NB4 (cell line): ENCODE data around the gene ADK.

Experiments
- MYC ChIP-seq: IDR thresholded peaks from 2 replicates; pipeline ENCODE4 v1.6.1; 2011; ENCODE audit warnings: low read depth, low read length
- POLR2A ChIP-seq: IDR thresholded peaks from 2 replicates; pipeline ENCODE4 v1.6.1; 2011; ENCODE audit warnings: mild to moderate bottlenecking; ENCODE audit not compliant: insufficient read length; ENCODE audit errors: extremely low read depth
- TF ChIP-seq, protein P1 (sequence below): IDR thresholded peaks from one replicate; pipeline ENCODE4 v1.5.1; 2012; ENCODE audit warnings: low read depth, low read length
- TF ChIP-seq, protein P2 (sequence below): IDR thresholded peaks from 2 replicates; pipeline ENCODE4 v1.6.1; 2011; ENCODE audit warnings: low read depth, low read length

DNA sequence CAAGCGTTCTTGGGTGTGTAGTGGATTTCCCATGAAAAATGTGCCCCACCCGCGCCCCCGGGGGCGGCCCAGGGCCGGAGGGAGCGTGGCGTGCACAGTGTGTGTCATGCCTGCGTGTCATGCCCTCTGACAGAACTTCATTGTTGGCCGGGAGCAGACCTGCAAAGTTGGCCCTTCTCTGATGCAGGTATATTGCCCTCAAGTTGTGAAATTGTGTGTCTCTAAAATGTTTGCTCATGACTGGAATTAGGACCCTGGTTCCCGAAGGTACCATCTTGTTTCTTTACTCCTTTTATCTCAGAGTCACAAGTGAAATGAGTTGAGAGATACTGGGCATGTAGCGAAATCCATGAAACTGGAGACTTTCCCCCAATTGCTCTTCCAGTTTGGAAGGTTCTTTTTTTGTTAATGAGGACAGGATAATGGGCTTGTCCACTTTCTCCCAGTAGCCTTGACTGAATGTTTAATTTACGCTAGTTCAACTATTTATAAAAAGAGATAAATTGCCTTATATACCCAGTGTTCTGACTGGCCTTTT, 26.2 kb downstream of the ADK start:
- TF ChIP-seq POLR2A: no peak
- TF ChIP-seq, protein P1, sequence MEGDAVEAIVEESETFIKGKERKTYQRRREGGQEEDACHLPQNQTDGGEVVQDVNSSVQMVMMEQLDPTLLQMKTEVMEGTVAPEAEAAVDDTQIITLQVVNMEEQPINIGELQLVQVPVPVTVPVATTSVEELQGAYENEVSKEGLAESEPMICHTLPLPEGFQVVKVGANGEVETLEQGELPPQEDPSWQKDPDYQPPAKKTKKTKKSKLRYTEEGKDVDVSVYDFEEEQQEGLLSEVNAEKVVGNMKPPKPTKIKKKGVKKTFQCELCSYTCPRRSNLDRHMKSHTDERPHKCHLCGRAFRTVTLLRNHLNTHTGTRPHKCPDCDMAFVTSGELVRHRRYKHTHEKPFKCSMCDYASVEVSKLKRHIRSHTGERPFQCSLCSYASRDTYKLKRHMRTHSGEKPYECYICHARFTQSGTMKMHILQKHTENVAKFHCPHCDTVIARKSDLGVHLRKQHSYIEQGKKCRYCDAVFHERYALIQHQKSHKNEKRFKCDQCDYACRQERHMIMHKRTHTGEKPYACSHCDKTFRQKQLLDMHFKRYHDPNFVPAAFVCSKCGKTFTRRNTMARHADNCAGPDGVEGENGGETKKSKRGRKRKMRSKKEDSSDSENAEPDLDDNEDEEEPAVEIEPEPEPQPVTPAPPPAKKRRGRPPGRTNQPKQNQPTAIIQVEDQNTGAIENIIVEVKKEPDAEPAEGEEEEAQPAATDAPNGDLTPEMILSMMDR: no peak
- TF ChIP-seq, protein P2, sequence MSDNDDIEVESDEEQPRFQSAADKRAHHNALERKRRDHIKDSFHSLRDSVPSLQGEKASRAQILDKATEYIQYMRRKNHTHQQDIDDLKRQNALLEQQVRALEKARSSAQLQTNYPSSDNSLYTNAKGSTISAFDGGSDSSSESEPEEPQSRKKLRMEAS: no peak
- TF ChIP-seq MYC: no peak
